Psoas muscle (tissue), 8 donors: ENCODE data around the gene HEATR1. TPM values are rescaled to one million over a fixed set of nuclear protein-coding genes. Genes with fewer than 3 reads are reported as not detected.
A peak's percentile ranks its signal among the peaks of the same experiment; 100 is the strongest.

ENCODE experiments used
- ATAC-seq, 4 donors: fragments of 200-7000 bp; cut with Tn5 transposase; one replicate each; pipeline ENCODE4 v1.9.1; 2020; ENCODE audit warnings: moderate library complexity in 3 of 4, mild to moderate bottlenecking in 2 of 4
- DNase-seq, 2 donors: peaks; one replicate each; pipeline ENCODE4 v3.0.0-alpha.2; 2020
- H3K27ac ChIP-seq: fragments of 200-600 bp; one replicate; pipeline ENCODE4 v1.8.0; 2022
- H3K27me3 ChIP-seq, 3 donors: fragments of 200-600 bp in 1 of 3; one replicate each; pipeline versions ENCODE4 v1.6.1 to v1.8.0; 2013 to 2022; ENCODE audit warnings: low read length in 2 of 3, mild to moderate bottlenecking in 2 of 3, moderate library complexity in 1 of 3; ENCODE audit not compliant: insufficient read depth in 3 of 3
- H3K36me3 ChIP-seq, 2 donors: fragments of 200-600 bp in 1 of 2; one replicate each; pipeline versions ENCODE4 v1.6.1 to v1.8.0; 2013 to 2022; ENCODE audit warnings: low read depth in 1 of 2, mild to moderate bottlenecking in 1 of 2, moderate library complexity in 1 of 2; ENCODE audit not compliant: insufficient read depth in 1 of 2
- H3K4me1 ChIP-seq: fragments of 200-600 bp; one replicate; pipeline ENCODE4 v1.8.0; 2022
- H3K4me3 ChIP-seq: fragments of 200-600 bp; one replicate; pipeline ENCODE4 v1.8.0; 2022; ENCODE audit warnings: mild to moderate bottlenecking
- H3K9me3 ChIP-seq: fragments of 200-600 bp; one replicate; pipeline ENCODE4 v1.8.0; 2022
- WGBS, 3 donors: extraction: QIAGEN DNeasy Blood & Tissue Kit; methylation state at CpG; one replicate each; pipeline versions ENCODE4 v1.1.6 to v1.1.7; 2013; 5-methylcytosine and 5-hydroxymethylcytosine counted together
- intact Hi-C, 2 donors: fragments of 100-400 bp; cut with DNase I; formaldehyde crosslinking; loops; one replicate each; pipeline versions ENCODE4 v1.11.0 to v1.14.2; 2022
- polyA plus RNA-seq, 3 donors: library from polyadenylated mRNA; stranded (reverse); fragments of 200-250 nt; gene quantifications; one replicate each; pipeline ENCODE4 v1.2.3, GENCODE V29; 2013
- total RNA-seq, 4 donors: library from RNA; stranded (reverse); fragmentation: NEBNext Ultra II Directional in 2 of 4; extraction: Animal tissue kit (Norgen Biotek cat#: 25700) in 2 of 4; gene quantifications; one replicate each; pipeline versions ENCODE4 v1.2.1 to v1.2.4, GENCODE V29; 2021 to 2023
- TF ChIP-seq, protein P1 (sequence below): fragments of 200-600 bp; IDR thresholded peaks from one replicate; pipeline ENCODE4 v1.8.0; 2022; ENCODE audit warnings: antibody characterized with exemption
- donor health status: healthy with polysubstance abuse.
- donor health status: DM: no; HTN: no; CAD: no; lungs with moderate emphysema.
- donor health status: Bipolar disorder and iron deficiency.
- donor health status: healthy.
- donor health status: DM: yes; HTN: yes; CAD: no.
- donor health status: DM: no; HTN: no; CAD: no.
- donor health status: DM: no; HTN: no; CAD: no.
- donor health status: DM: yes; HTN: yes; CAD: no.

HEATR1 gene
- total and polyA plus RNA-seq, 7 donors: 4.5 to 23.9 (median 14.2) TPM

GRCh38 chr1:236543065-236543669 is 61.1 kb downstream of the HEATR1 start:
- ATAC-seq (peak in 2 of 4 donors; percentile 30 to 35), DNase-seq (no peak)
- H3K36me3 ChIP-seq: peaks cover 24 to 100% of the 10 kb centered on the region in 2 donors
- no peak overlapping the region for H3K27ac ChIP-seq
- H3K4me1 ChIP-seq: no peaks in the 10 kb centered on the region
- no peaks in the 10 kb centered on the region for H3K9me3 ChIP-seq
- no peak overlapping the region for H3K4me3 ChIP-seq
- intact Hi-C loops: no loop called here
- WGBS, 3 donors: 79 to 81% (median 80%) methylated on average over 16 of the region's 16 CpGs
- no peaks in the 10 kb centered on the region for H3K27me3 ChIP-seq
- TF ChIP-seq, protein P1, sequence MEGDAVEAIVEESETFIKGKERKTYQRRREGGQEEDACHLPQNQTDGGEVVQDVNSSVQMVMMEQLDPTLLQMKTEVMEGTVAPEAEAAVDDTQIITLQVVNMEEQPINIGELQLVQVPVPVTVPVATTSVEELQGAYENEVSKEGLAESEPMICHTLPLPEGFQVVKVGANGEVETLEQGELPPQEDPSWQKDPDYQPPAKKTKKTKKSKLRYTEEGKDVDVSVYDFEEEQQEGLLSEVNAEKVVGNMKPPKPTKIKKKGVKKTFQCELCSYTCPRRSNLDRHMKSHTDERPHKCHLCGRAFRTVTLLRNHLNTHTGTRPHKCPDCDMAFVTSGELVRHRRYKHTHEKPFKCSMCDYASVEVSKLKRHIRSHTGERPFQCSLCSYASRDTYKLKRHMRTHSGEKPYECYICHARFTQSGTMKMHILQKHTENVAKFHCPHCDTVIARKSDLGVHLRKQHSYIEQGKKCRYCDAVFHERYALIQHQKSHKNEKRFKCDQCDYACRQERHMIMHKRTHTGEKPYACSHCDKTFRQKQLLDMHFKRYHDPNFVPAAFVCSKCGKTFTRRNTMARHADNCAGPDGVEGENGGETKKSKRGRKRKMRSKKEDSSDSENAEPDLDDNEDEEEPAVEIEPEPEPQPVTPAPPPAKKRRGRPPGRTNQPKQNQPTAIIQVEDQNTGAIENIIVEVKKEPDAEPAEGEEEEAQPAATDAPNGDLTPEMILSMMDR: no peak

- DNase-seq: no peak
- no peak for ATAC-seq
- intact Hi-C loops: no loop called here
- 87 to 94% (median 91%) methylated on average over 4 of the region's 4 CpGs for WGBS, 3 donors
- H3K4me1 ChIP-seq: no peaks in the 10 kb centered on the region
- H3K36me3 ChIP-seq: peaks cover 20 to 100% of the 10 kb centered on the region in 2 donors
- H3K27me3 ChIP-seq: no peaks in the 10 kb centered on the region
- TF ChIP-seq, protein P1: no peak
- H3K27ac ChIP-seq: no peak overlapping the region
- no peaks in the 10 kb centered on the region for H3K9me3 ChIP-seq
- H3K4me3 ChIP-seq: no peak overlapping the region
These were observed 62.6 kb downstream of the HEATR1 start for GRCh38 chr1:236541710-236542109.

DNA sequence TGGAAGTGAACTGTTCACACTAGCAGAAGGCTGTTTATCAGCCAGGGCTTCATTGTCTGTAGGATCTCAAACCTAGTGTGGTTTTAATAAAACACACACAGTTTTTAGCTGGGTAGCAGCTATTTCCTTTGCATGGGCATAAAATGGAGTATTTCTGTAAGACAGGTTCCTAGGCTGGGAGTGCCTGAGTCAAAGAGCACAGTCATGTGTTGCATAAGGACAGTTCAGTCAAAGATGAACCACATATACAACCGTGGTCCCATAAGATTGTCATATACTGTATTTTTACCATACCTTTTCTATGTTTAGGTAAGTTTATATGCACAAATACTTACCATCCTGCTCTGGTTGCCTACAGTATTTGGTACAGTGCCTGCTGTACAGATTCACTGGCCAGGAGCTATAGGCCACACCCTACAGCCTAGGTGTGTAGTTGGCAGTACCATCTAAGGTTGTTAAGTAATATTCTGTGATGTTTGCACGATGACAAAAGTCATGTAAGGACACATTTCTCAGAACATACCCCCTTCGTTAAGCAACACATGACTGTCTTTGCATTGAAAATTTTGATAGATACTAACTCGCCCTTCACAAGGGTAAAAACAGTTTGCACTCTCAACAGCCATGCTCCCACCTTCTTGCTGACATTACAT is 63.4 kb downstream of the HEATR1 start:
- TF ChIP-seq, protein P1: no peak
- no peak for ATAC-seq

GRCh38 chr1:236536540-236536939 is 67.8 kb downstream of the HEATR1 start:
- Histone ChIP-seq H3K27me3 (no peaks in the 10 kb centered on the region), H3K9me3 (no peaks in the 10 kb centered on the region), H3K4me3 (no peak overlapping the region), H3K36me3 (peaks cover 12 to 69% of the 10 kb centered on the region in 2 donors), H3K27ac (no peak overlapping the region), H3K4me1 (peaks cover 4% of the 10 kb centered on the region)
- ATAC-seq: no peak
- intact Hi-C loops: no loop called here
- DNase-seq: no peak
- TF ChIP-seq, protein P1: no peak
- WGBS, 3 donors: 83 to 87% (median 84%) methylated on average over 5 of the region's 5 CpGs

More for the DNA sequence above, 63.4 kb downstream of the HEATR1 start:
- intact Hi-C loops: no loop called here
- no peak for DNase-seq
- Histone ChIP-seq H3K27me3 (no peaks in the 10 kb centered on the region), H3K36me3 (peaks cover 18 to 100% of the 10 kb centered on the region in 2 donors), H3K4me3 (no peak overlapping the region), H3K27ac (no peak overlapping the region), H3K4me1 (no peaks in the 10 kb centered on the region), H3K9me3 (no peaks in the 10 kb centered on the region)
- 91 to 94% (median 92%) methylated on average over 4 of the region's 4 CpGs for WGBS, 3 donors
